Activated CD4-positive, alpha-beta T cell treated with anti-CD3 and anti-CD28 coated beads for 4 hours (primary cell): ENCODE results near the gene KLK4.

Experiments
- DNase-seq, 2 donors: peaks; one replicate each; pipeline ENCODE4 v3.0.0-alpha.2; 2020

The KLK4 gene

GRCh38 chr19:50911206-50912101 is at the start of gene KLK4:
TSS of gene KLK4 (minus strand) at chr19:50911395. CDS start at chr19:50910738, 657 bp downstream.
- no peak for DNase-seq

GRCh38 chr19:50959731-50960500 is 48.7 kb upstream of the KLK4 start:
- DNase-seq = no peak

- no peak for DNase-seq
These were observed 46.4 kb upstream of the KLK4 start for GRCh38 chr19:50957587-50957986.

GRCh38 chr19:50952910-50953309 is 41.7 kb upstream of the KLK4 start, which contains the start of gene KLK5:
TSS of gene KLK5 (minus strand) at chr19:50953038. CDS start at chr19:50952657, 381 bp downstream.
- no peak for DNase-seq

GRCh38 chr19:50949861-50950260 is 38.7 kb upstream of the KLK4 start:
- no peak for DNase-seq

GRCh38 chr19:50947123-50947522 is 35.9 kb upstream of the KLK4 start:
- DNase-seq = no peak

- no peak for DNase-seq
These were observed 33.6 kb upstream of the KLK4 start for GRCh38 chr19:50944795-50945194.

- no peak for DNase-seq
These were observed 32.1 kb upstream of the KLK4 start for GRCh38 chr19:50943074-50943828.

GRCh38 chr19:50939596-50939995 is 28.4 kb upstream of the KLK4 start:
- DNase-seq = no peak

- DNase-seq = no peak
These were observed 22.4 kb upstream of the KLK4 start for GRCh38 chr19:50933640-50934039.

- no peak for DNase-seq
These were observed 21.5 kb upstream of the KLK4 start for GRCh38 chr19:50932690-50933083.

GRCh38 chr19:50932018-50932689 is 21.0 kb upstream of the KLK4 start:
- DNase-seq = no peak

- no peak for DNase-seq
These were observed 19.8 kb upstream of the KLK4 start for GRCh38 chr19:50931023-50931422.

GRCh38 chr19:50928831-50929230 is 17.6 kb upstream of the KLK4 start:
- no peak for DNase-seq

- no peak for DNase-seq
These were observed 14.9 kb upstream of the KLK4 start for GRCh38 chr19:50926144-50926543.

- no peak for DNase-seq
These were observed 14.5 kb upstream of the KLK4 start for GRCh38 chr19:50925734-50926133.

- no peak for DNase-seq
These were observed 13.4 kb upstream of the KLK4 start for GRCh38 chr19:50924586-50924985.

GRCh38 chr19:50922317-50922853 is 11.2 kb upstream of the KLK4 start:
- DNase-seq = peak; percentile 72 to 75

- DNase-seq = no peak
These were observed 10.5 kb upstream of the KLK4 start for GRCh38 chr19:50921426-50922316.

- DNase-seq = no peak
These were observed 4.9 kb upstream of the KLK4 start for GRCh38 chr19:50916069-50916468.
